GM12892 (cell line): ENCODE data around the gene SVOPL.

Experiments
- POLR2A ChIP-seq: IDR thresholded peaks from 2 replicates; pipeline ENCODE4 v1.6.1; 2011; ENCODE audit warnings: low read depth, low read length, control low read depth
- TAF1 ChIP-seq: IDR thresholded peaks from 2 replicates; pipeline ENCODE4 v1.6.1; 2011; ENCODE audit warnings: low read depth, mild to moderate bottlenecking, control low read depth, low read length, borderline replicate concordance

DNA sequence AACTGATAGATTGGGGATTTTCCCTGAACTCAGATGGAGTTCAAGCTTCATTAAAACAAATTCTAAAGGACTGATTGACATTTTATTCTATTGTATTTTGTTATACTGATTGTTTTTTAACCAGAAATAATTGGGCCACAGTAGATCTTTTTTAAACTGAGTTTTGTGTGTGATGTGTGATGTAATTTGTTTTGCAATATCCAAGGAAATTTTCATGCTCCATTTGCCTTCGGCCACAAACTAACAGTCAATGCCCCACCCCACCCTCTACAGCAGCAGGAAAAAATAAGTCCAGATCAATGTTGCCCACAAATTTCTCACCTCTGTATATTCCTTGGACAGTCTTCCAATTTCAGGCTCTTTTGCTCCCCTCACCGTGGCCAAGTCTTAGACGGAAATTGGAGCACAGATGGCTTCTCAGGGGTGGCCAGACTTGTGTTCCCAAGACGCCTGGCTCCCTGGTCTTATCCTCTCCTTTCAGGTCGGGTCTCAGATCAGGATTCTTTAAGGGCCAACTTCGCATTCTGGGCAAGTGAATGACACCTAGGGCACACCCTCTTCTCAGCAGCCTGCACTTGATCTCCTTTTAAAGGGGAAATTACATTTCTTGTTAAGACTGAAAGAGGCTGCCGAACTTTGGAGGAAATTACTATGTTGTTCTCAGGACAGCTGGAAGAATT lies at the start of gene SVOPL:
- TF ChIP-seq POLR2A (no peak), TAF1 (no peak)
